CD4-positive, alpha-beta memory T cell (primary cell): ENCODE measurements around the gene DNPEP. TPM values are rescaled to one million over a fixed set of nuclear protein-coding genes. Genes with fewer than 3 reads are reported as not detected.

Experiments
- CTCF ChIA-PET: fragments of 350-600 bp; sonication (Branson Sonifier 250); formaldehyde crosslinking; loops from one replicate; lab custom pipeline; 2021; ENCODE audit warnings: inconsistent platforms; ENCODE audit not compliant: partially characterized antibody; lab: Charles Lee
- POLR2A ChIA-PET: fragments of 350-600 bp; sonication (Branson Sonifier 250); formaldehyde crosslinking; loops from one replicate; lab custom pipeline; 2021; ENCODE audit not compliant: partially characterized antibody; lab: Charles Lee
- DNase-seq, 5 donors: peaks; one replicate each; pipeline versions ENCODE4 v3.0.0 to v3.0.0-alpha.2; 2020 to 2022; ENCODE audit warnings: mixed read lengths in 1 of 5
- H3K27ac ChIP-seq: one replicate; pipeline ENCODE4 v1.7.0; 2013; ENCODE audit warnings: low read depth, low read length
- H3K27me3 ChIP-seq: 2 replicates; pipeline ENCODE4 v1.7.0; 2013; ENCODE audit warnings: mild to moderate bottlenecking, low read length, moderate library complexity; ENCODE audit not compliant: insufficient read depth
- H3K36me3 ChIP-seq: 2 replicates; pipeline ENCODE4 v1.7.0; 2013; ENCODE audit warnings: mild to moderate bottlenecking, low read length, moderate library complexity; ENCODE audit not compliant: insufficient read depth
- H3K4me1 ChIP-seq: 2 replicates; pipeline ENCODE4 v1.7.0; 2013; ENCODE audit warnings: mild to moderate bottlenecking, low read length, moderate library complexity; ENCODE audit not compliant: insufficient read depth
- H3K4me3 ChIP-seq, 2 donors: one replicate each; pipeline ENCODE4 v1.7.0; 2013; ENCODE audit warnings: low read length in 2 of 2, mild to moderate bottlenecking in 1 of 2
- H3K9me3 ChIP-seq, 2 donors: one replicate each; pipeline ENCODE4 v1.7.0; 2013; ENCODE audit warnings: low read length in 2 of 2, control low read depth in 1 of 2; ENCODE audit not compliant: control insufficient read depth in 1 of 2
- H3K27ac Mint-ChIP-seq, 7 donors: one replicate each; pipeline ENCODE4 v1.8.0; 2020 to 2021; ENCODE audit warnings: mixed read lengths in 7 of 7, mild to moderate bottlenecking in 6 of 7, inconsistent platforms in 3 of 7, moderate library complexity in 3 of 7
- H3K27me3 Mint-ChIP-seq, 2 donors: one replicate each; pipeline ENCODE4 v1.8.0; 2020 to 2021; ENCODE audit warnings: mixed read lengths in 2 of 2
- H3K36me3 Mint-ChIP-seq, 2 donors: one replicate each; pipeline ENCODE4 v1.8.0; 2020 to 2021; ENCODE audit warnings: mixed read lengths in 2 of 2, inconsistent platforms in 1 of 2, mild to moderate bottlenecking in 1 of 2
- H3K4me1 Mint-ChIP-seq, 4 donors: one replicate each; pipeline ENCODE4 v1.8.0; 2020 to 2021; ENCODE audit warnings: mixed read lengths in 4 of 4, mild to moderate bottlenecking in 1 of 4
- H3K4me3 Mint-ChIP-seq, 8 donors: one replicate each; pipeline ENCODE4 v1.8.0; 2020 to 2021; ENCODE audit warnings: mixed read lengths in 8 of 8, mild to moderate bottlenecking in 7 of 8, moderate library complexity in 6 of 8, inconsistent platforms in 3 of 8
- H3K9me3 Mint-ChIP-seq, 8 donors: one replicate each; pipeline ENCODE4 v1.8.0; 2020 to 2021; ENCODE audit warnings: mixed read lengths in 8 of 8, mild to moderate bottlenecking in 5 of 8, inconsistent platforms in 3 of 8, moderate library complexity in 1 of 8
- intact Hi-C: fragments of 100-400 bp; cut with micrococcal nuclease; formaldehyde crosslinking; loops from one replicate; pipeline ENCODE4 v1.15.1; 2023
- polyA plus RNA-seq, 2 donors: library from polyadenylated mRNA; unstranded; fragments of 300-500 nt; fragmentation: Illumina TruSeq; gene quantifications; one replicate each; pipeline ENCODE4 v1.2.3, GENCODE V29; 2021
- total RNA-seq, 2 experiments: library from RNA; stranded (reverse); gene quantifications; one replicate each; pipeline ENCODE4 v1.2.3, GENCODE V29; 2021

Gene DNPEP
- total RNA-seq (10 to 100 TPM; 70.4 to 75.9 TPM), polyA plus RNA-seq (10 to 100 TPM; 57.8 to 73.3 TPM)

DNA sequence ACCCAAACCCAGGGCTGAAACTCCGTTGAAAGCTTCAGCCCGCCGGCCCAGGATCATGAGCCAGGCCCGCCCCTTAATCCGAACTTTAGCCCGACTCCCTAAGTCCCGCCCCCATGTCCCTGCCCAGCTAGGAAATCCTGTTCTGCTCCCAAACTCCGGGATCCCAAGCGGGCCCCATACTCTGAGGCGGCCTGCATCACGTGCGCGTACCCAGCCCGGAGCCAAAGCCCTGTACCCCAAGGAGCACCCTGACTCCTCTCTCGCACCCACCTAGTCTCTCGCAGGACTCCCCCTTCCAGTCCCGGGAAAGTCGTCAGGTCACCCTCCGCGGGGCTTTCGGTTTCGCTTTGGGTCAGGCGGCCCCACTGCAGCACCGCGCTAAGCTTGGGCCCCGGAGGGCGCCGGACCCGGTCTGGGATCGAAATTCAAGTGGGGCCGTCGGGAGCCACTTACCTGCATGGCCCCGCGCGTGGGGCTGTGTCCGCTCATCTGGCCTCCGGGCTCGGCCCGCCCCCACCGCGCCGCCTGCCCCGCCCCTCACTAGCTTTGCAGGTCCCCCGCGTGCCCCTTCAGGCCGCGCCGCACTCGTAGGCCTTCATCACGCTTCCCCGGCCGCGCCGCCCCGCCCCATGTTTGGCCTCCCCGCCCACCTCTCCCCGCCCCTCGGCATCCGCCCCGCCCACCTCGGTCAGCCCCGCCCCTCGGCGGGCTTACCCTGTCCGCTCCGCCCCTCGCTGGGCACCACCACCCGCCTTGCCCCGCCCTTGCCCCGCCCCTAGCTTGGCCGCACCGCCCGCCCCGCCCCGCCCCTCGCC lies at the start of gene DNPEP:
DNPEP (minus strand) TSS at position 607 of the 815 bp plus-strand sequence; CDS start at position 489, 118 bp downstream.
- intact Hi-C loops, result loop anchor here (1.0 to 5.0 kb wide), 14 partner anchors 90 to 1115 kb away; partner anchors contain the start of genes AAMP, BCS1L, CHPF and CNOT9
- Mint-ChIP-seq H3K9me3 (no peaks in the 10 kb centered on the region), H3K36me3 (peaks cover 17 to 40% of the 10 kb centered on the region in 2 donors), H3K4me3 (peak within 1 kb of the TSS; percentile 92 to 98 (median 96)), H3K27ac (peak within 1 kb of the TSS; percentile 95 to 98 (median 97)), H3K27me3 (no peaks in the 10 kb centered on the region), H3K4me1 (peaks cover 11 to 36% (median 22%) of the 10 kb centered on the region in 4 donors)
- peaks cover 22% of the 10 kb centered on the region for H3K4me1 ChIP-seq
- H3K4me3 ChIP-seq, result peak within 1 kb of the TSS; percentile 75 to 88
- POLR2A ChIA-PET, result interaction anchor here (0.9 to 2.7 kb wide), 17 partner anchors 9 to 728 kb away, joined by 3 to 23 read pairs (median 6); partner anchors contain the start of genes ANKZF1, ATG9A, BCS1L and CNPPD1
- H3K27me3 ChIP-seq, result no peaks in the 10 kb centered on the region
- DNase-seq, result peak; percentile 87 to 95 (median 89)
- CTCF ChIA-PET, result interaction anchor here (0.6 to 4.3 kb wide), 12 partner anchors 10 to 728 kb away, joined by 3 to 43 read pairs (median 7); partner anchors contain the start of genes BCS1L, GMPPA, NHEJ1 and TTLL4
- no peaks in the 10 kb centered on the region for H3K9me3 ChIP-seq
- peaks cover 26% of the 10 kb centered on the region for H3K36me3 ChIP-seq
- H3K27ac ChIP-seq, result peak within 1 kb of the TSS; percentile 94

DNA sequence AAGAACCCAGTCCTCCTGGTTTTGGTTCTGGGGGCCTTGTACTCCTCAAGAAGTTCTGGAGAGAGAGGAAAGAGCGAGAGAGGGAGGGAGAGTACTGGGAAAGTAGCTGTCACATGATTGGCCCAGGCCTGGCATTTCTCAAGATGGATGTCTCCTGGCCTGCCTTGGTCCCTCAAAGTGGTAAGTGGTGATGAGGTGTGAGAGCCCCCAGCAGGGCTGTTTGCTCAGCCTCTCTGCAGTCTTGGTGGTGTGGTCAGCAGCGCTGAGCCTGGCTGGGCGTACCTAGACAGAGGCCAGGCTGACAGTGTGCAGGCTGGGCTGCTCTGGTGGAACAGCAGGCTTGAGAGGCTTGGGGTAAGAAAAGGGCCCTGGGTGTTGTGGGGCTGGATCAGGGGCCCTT lies 49.4 kb upstream of the DNPEP start:
- H3K27ac Mint-ChIP-seq, result no peak overlapping the region
- H3K9me3 ChIP-seq, result no peaks in the 10 kb centered on the region
- H3K9me3 Mint-ChIP-seq, result no peaks in the 10 kb centered on the region
- H3K36me3 Mint-ChIP-seq, result no peaks in the 10 kb centered on the region
- no peak overlapping the region for H3K27ac ChIP-seq
- H3K4me3 Mint-ChIP-seq, result no peak overlapping the region
- no peak overlapping the region for H3K4me3 ChIP-seq
- DNase-seq, result no peak
- peaks cover 7% of the 10 kb centered on the region for H3K4me1 ChIP-seq
- POLR2A ChIA-PET, result no interaction called here
- peaks cover 10% of the 10 kb centered on the region for H3K27me3 ChIP-seq
- peaks cover 4 to 15% (median 10%) of the 10 kb centered on the region in 4 donors for H3K4me1 Mint-ChIP-seq
- intact Hi-C loops, result no loop called here
- H3K36me3 ChIP-seq, result no peaks in the 10 kb centered on the region
- peaks cover 6 to 20% of the 10 kb centered on the region in 2 donors for H3K27me3 Mint-ChIP-seq
- CTCF ChIA-PET, result interaction anchor here (0.8 to 1.0 kb wide), 2 partner anchors 34 to 58 kb away, joined by 3 to 4 read pairs; no protein-coding TSS in a partner anchor

DNA sequence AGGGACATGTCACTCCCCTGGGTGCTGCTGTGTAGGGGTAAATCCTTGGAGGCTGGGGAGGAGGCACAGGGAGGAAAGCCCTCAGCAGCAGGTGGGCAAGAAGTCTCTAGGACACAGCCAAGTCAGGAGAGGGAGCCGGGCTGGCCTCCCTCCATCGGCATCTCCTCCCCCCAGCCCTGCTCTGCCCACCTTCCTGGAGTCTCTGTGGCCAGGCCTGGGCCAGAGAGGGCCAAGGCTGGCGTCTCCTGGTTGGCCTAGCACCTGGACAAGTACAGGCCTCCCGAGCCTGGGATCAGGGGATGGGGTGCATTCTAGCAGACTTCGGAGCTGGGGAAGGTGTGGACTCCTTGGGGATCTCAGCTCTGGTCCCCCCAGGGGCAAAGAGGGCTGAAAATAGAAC lies 48.8 kb upstream of the DNPEP start:
- peaks cover 6% of the 10 kb centered on the region for H3K4me1 ChIP-seq
- H3K27me3 ChIP-seq, result peaks cover 10% of the 10 kb centered on the region
- no peak overlapping the region for H3K27ac ChIP-seq
- peaks cover 4 to 15% (median 10%) of the 10 kb centered on the region in 4 donors for H3K4me1 Mint-ChIP-seq
- DNase-seq, result no peak
- CTCF ChIA-PET, result interaction anchor here (0.8 to 1.0 kb wide), 2 partner anchors 33 to 58 kb away, joined by 3 to 4 read pairs; no protein-coding TSS in a partner anchor
- no peak overlapping the region for H3K4me3 Mint-ChIP-seq
- H3K9me3 ChIP-seq, result no peaks in the 10 kb centered on the region
- H3K36me3 Mint-ChIP-seq, result no peaks in the 10 kb centered on the region
- intact Hi-C loops, result no loop called here
- no peak overlapping the region for H3K27ac Mint-ChIP-seq
- no peaks in the 10 kb centered on the region for H3K36me3 ChIP-seq
- H3K27me3 Mint-ChIP-seq, result peaks cover 6 to 21% of the 10 kb centered on the region in 2 donors
- H3K4me3 ChIP-seq, result no peak overlapping the region
- no peaks in the 10 kb centered on the region for H3K9me3 Mint-ChIP-seq
- POLR2A ChIA-PET, result no interaction called here

DNA sequence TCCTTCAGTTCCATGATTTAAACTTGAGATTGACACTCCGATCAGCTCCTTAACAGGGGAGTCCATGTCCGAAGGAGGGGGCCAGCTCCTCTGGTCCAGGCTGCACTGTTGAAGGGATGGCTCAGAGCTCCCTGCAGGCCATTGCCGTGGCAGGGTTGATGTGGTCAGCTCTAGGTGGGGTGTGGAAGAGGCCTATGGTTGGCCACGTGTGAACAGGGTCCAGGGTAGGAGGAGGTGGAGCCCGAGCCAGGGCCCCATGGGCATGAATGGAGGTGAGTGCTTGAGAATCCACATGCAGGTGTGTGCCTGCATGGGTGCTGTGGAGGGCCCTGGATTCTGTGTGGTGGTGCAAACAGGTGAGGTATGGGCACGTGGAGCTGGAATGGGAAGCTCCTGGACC lies 48.0 kb upstream of the DNPEP start:
- Mint-ChIP-seq H3K27me3 (peaks cover 6 to 16% of the 10 kb centered on the region in 2 donors), H3K4me3 (peak overlapping the region in 1 of 8 donors; percentile 32), H3K27ac (peak overlapping the region in 1 of 7 donors; percentile 53), H3K36me3 (no peaks in the 10 kb centered on the region), H3K4me1 (peaks cover 0 to 7% (median 3%) of the 10 kb centered on the region in 4 donors), H3K9me3 (no peaks in the 10 kb centered on the region)
- Histone ChIP-seq H3K9me3 (no peaks in the 10 kb centered on the region), H3K27me3 (peaks cover 10% of the 10 kb centered on the region), H3K4me1 (no peaks in the 10 kb centered on the region), H3K4me3 (no peak overlapping the region), H3K36me3 (no peaks in the 10 kb centered on the region), H3K27ac (no peak overlapping the region)
- ChIA-PET POLR2A (no interaction called here), CTCF (interaction anchor here (1.2 kb wide), 1 partner anchor 94 kb away, joined by 5 read pairs; no protein-coding TSS in a partner anchor)
- intact Hi-C loops, result no loop called here
- DNase-seq, result no peak

DNA sequence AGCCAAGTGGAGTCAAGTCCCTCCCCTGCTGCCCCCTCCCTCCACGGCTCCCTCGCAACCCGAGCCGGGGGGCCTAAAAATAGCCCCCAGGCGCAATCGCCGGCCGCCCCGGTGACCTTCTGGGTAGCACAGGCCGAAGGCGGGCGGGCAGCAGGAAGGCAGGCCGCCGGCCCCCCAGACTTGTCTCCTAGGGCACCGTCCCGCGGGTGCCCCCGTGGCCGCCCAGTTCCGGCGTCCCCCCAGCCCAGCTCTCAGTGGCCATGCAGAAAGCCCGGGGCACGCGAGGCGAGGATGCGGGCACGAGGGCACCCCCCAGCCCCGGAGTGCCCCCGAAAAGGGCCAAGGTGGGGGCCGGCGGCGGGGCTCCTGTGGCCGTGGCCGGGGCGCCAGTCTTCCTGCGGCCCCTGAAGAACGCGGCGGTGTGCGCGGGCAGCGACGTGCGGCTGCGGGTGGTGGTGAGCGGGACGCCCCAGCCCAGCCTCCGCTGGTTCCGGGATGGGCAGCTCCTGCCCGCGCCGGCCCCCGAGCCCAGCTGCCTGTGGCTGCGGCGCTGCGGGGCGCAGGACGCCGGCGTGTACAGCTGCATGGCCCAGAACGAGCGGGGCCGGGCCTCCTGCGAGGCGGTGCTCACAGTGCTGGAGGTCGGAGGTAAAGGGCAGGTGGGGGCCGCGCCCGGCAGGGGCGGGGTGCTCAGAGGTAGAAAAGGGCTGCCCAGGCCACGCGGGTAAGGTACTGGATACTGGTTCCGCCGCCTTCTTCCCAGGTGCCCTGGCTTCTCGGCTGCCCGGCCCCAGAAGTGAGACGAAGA lies 47.2 kb upstream of the DNPEP start, which contains the start of gene SPEG:
SPEG (plus strand) TSS at position 126 of the 808 bp plus-strand sequence; CDS start at position 261, 135 bp downstream.
- intact Hi-C loops, result loop anchor here (1.0 kb wide), 1 partner anchor 32 kb away; no protein-coding TSS in a partner anchor
- no peaks in the 10 kb centered on the region for H3K36me3 ChIP-seq
- H3K9me3 ChIP-seq, result no peaks in the 10 kb centered on the region
- POLR2A ChIA-PET, result interaction anchor here (0.8 kb wide), 1 partner anchor 155 kb away, joined by 4 read pairs; no protein-coding TSS in a partner anchor
- CTCF ChIA-PET, result interaction anchor here (1.2 kb wide), 1 partner anchor 95 kb away, joined by 5 read pairs; no protein-coding TSS in a partner anchor
- H3K27ac ChIP-seq, result no peak within 1 kb of the TSS
- no peak within 1 kb of the TSS for H3K27ac Mint-ChIP-seq
- H3K4me3 ChIP-seq, result no peak within 1 kb of the TSS
- peaks cover 10% of the 10 kb centered on the region for H3K27me3 ChIP-seq
- H3K4me1 Mint-ChIP-seq, result peaks cover 0 to 7% (median 3%) of the 10 kb centered on the region in 4 donors
- no peaks in the 10 kb centered on the region for H3K36me3 Mint-ChIP-seq
- no peak for DNase-seq
- H3K27me3 Mint-ChIP-seq, result peaks cover 6 to 15% of the 10 kb centered on the region in 2 donors
- no peaks in the 10 kb centered on the region for H3K4me1 ChIP-seq
- peak within 1 kb of the TSS in 1 of 8 donors; percentile 41 for H3K4me3 Mint-ChIP-seq
- H3K9me3 Mint-ChIP-seq, result no peaks in the 10 kb centered on the region

- Histone ChIP-seq H3K27me3 (peaks cover 10% of the 10 kb centered on the region), H3K4me1 (no peaks in the 10 kb centered on the region), H3K4me3 (no peak overlapping the region), H3K9me3 (no peaks in the 10 kb centered on the region), H3K27ac (no peak overlapping the region), H3K36me3 (no peaks in the 10 kb centered on the region)
- peaks cover 0 to 7% (median 3%) of the 10 kb centered on the region in 4 donors for H3K4me1 Mint-ChIP-seq
- no peaks in the 10 kb centered on the region for H3K9me3 Mint-ChIP-seq
- no peaks in the 10 kb centered on the region for H3K36me3 Mint-ChIP-seq
- peaks cover 6 to 15% of the 10 kb centered on the region in 2 donors for H3K27me3 Mint-ChIP-seq
- no peak overlapping the region for H3K4me3 Mint-ChIP-seq
- ChIA-PET CTCF (interaction anchor here (1.0 to 1.4 kb wide), 2 partner anchors 32 to 96 kb away, joined by 3 to 4 read pairs; no protein-coding TSS in a partner anchor), POLR2A (interaction anchor here (0.8 kb wide), 1 partner anchor 155 kb away, joined by 4 read pairs; no protein-coding TSS in a partner anchor)
- DNase-seq, result no peak
- intact Hi-C loops, result loop anchor here (1.0 kb wide), 1 partner anchor 31 kb away; no protein-coding TSS in a partner anchor
- H3K27ac Mint-ChIP-seq, result no peak overlapping the region
These were observed 46.7 kb upstream of the DNPEP start for GRCh38 chr2:219434468-219434717.
